NB4 (cell line): ENCODE data around the gene XCL1.
"Not testable (repeated sequence)": the region's sequence is repeated elsewhere in the genome, so short reads cannot be mapped to it uniquely, and the experiment has no call there.

Experiments
- DNase-seq: peaks from one replicate; pipeline ENCODE4 v3.0.0; 2010; ENCODE audit warnings: low read depth
- H3K4me3 ChIP-seq: one replicate; pipeline ENCODE4 v1.5.1; 2011; ENCODE audit warnings: mild to moderate bottlenecking, low read depth, low read length, moderate library complexity
- MYC ChIP-seq: IDR thresholded peaks from 2 replicates; pipeline ENCODE4 v1.6.1; 2011; ENCODE audit warnings: low read depth, low read length
- POLR2A ChIP-seq: IDR thresholded peaks from 2 replicates; pipeline ENCODE4 v1.6.1; 2011; ENCODE audit warnings: mild to moderate bottlenecking; ENCODE audit not compliant: insufficient read length; ENCODE audit errors: extremely low read depth
- TF ChIP-seq, protein P1 (sequence below): IDR thresholded peaks from one replicate; pipeline ENCODE4 v1.5.1; 2012; ENCODE audit warnings: low read depth, low read length
- TF ChIP-seq, protein P2 (sequence below): IDR thresholded peaks from 2 replicates; pipeline ENCODE4 v1.6.1; 2011; ENCODE audit warnings: low read depth, low read length

Gene XCL1

DNA sequence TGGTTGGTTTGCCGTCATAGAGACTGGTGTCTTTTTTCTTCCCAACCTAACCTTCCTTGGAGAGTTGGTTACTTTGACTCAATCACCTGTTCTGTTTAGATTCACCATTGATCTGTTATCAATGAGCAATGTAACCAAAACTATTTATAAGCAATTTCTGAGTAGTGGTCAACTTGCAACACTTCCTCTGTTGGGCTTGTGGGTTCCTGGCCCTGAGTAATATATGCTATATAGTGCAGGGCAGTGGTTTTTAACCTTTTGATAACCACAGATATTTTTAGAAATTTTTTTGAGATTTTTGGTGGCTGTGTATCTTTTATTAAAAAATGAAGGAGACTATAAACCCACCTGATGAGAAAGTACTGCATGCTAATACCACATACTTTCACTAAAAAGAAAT, 9.4 kb upstream of the XCL1 start:
- DNase-seq = peak; percentile 37
- TF ChIP-seq MYC (no peak), POLR2A (no peak)
- TF ChIP-seq, protein P1, sequence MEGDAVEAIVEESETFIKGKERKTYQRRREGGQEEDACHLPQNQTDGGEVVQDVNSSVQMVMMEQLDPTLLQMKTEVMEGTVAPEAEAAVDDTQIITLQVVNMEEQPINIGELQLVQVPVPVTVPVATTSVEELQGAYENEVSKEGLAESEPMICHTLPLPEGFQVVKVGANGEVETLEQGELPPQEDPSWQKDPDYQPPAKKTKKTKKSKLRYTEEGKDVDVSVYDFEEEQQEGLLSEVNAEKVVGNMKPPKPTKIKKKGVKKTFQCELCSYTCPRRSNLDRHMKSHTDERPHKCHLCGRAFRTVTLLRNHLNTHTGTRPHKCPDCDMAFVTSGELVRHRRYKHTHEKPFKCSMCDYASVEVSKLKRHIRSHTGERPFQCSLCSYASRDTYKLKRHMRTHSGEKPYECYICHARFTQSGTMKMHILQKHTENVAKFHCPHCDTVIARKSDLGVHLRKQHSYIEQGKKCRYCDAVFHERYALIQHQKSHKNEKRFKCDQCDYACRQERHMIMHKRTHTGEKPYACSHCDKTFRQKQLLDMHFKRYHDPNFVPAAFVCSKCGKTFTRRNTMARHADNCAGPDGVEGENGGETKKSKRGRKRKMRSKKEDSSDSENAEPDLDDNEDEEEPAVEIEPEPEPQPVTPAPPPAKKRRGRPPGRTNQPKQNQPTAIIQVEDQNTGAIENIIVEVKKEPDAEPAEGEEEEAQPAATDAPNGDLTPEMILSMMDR = no peak
- TF ChIP-seq, protein P2, sequence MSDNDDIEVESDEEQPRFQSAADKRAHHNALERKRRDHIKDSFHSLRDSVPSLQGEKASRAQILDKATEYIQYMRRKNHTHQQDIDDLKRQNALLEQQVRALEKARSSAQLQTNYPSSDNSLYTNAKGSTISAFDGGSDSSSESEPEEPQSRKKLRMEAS = no peak
- no peak overlapping the region for H3K4me3 ChIP-seq

DNA sequence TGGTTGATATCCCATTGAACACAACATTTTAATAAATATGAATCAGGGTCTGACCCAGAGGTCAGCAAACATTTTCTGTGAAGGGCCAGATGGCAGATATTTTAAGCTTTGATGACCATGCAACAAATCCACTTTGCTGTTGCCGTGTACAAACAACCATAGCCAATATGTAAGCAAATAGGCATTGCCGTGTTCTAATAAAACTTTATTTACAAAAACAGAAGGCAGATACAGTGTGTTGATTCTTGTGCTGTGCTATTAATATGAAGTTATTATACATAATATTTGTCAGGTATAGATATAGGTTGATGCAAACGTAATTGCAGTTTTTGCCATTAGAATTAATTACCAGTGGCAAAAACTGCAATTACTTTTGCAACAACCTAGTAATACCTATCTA, 8.8 kb upstream of the XCL1 start:
- no peak overlapping the region for H3K4me3 ChIP-seq
- no peak for DNase-seq
- TF ChIP-seq POLR2A (no peak), MYC (no peak)
- TF ChIP-seq, protein P1 = no peak
- TF ChIP-seq, protein P2 = no peak

DNA sequence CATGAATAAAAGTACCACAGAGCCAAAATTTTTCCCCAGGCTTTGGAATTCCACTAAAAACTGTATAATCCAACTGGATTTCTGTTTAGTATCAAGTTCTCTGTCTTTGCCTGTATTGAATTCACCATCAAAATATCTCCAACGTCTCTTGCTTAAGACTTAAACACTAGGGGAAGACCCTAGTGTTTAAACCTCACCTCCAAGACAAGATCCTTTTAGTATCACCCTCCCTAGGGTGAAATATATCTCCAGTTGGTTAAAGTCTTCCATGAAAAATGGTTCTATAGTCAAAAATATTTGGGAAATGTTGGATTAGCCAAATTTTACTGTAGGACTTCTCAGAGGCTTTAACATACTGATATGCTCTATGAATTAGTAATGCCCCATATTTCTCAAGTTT, 8.1 kb upstream of the XCL1 start:
- no peak overlapping the region for H3K4me3 ChIP-seq
- DNase-seq = no peak
- TF ChIP-seq, protein P1 = no peak
- TF ChIP-seq POLR2A (no peak), MYC (no peak)
- TF ChIP-seq, protein P2 = no peak

DNA sequence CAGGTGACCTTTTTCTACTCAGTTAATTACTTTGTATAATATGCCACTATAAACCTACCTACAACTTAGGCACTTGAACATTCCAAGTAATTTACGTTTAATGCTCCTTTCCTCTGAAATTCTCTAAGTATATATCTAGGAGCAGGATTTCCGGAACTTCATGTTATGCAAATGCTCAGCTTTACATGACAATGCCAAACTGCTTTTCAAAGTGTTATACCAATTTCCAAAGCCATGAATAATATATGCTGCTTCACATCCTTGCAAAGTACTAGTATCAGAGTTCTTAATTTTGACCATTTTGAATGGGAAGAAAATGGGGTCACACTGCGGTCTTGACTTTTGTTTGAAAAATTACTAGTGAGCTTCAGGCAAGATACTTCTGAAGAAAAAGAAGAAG, 5.8 kb upstream of the XCL1 start:
- no peak overlapping the region for H3K4me3 ChIP-seq
- no peak for DNase-seq
- TF ChIP-seq POLR2A (no peak), MYC (no peak)
- TF ChIP-seq, protein P2 = no peak
- TF ChIP-seq, protein P1 = no peak

DNA sequence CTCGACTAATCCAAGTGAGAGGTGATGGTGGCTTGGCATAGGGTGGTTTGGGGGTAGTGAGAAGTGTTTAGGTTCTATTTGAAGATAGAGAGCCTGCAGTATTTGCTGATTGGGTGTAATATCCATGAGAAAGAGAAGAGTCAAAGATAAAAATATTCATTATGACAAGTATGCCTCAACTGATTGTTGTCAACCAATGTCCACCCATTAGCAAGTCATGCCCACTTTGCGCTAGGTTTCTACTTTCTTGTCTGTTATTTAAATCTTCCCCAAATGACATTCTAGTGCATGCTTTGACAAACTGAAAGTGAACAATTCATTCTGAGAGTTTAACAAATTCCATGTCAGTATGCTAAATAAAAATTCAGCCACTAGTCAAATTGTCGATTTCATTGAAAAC, 3.8 kb upstream of the XCL1 start:
- no peak for DNase-seq
- TF ChIP-seq, protein P1 = no peak
- H3K4me3 ChIP-seq = no peak overlapping the region

DNA sequence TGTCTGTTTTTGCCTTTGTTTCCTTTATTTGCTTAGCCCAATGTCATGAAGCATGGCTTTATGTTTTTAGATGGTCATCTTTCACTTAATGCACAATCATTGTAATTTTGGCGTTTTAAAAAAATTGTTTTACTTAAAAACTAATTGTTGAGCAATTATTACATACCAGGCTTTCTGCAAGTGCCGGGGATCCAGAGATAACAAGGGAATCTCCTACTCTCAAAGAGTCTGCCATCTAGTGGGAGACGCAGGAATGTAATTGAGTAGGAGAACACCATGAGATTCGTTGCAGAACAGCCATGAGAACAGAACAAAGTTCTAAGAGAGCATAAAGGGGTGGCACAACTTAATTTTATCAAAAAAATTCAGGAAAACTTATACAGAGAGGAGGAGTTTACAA, 2.2 kb upstream of the XCL1 start:
- peak; percentile 52 for DNase-seq
- TF ChIP-seq, protein P1 = peak; percentile 30
- not testable (repeated sequence) for H3K4me3 ChIP-seq

DNA sequence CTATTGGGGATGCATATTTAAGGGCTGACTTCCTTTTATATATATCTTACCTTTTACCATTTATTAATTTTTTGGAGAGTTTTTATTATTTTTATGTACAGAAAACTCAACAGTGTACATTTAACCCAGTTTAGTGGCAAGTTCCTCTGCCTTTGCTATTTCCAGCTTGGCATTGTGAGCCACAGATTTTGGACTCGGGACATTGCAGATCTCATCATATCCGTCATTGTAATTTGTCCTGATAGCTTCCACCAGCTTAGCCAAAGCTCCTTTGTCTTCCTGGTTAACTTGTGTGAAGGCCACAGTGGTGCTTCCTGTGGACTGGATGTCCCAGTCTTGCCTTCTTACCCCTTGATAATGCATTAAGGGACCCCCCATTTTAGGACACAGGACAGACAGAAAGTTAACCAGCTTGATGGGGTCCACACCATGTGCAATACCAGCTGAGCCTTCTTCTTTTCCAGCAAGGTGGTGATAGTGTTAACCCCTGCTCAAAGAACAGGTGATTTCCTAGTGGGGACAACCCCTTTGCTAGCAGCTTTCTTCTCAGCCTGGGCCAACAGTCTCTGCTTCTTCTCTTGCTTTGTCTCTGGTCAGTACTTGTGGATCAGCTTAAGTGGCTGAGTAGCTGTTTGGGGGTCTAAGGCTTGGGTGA, 2.3 kb downstream of the XCL1 start:
- not testable (repeated sequence) for DNase-seq, H3K4me3 ChIP-seq

DNA sequence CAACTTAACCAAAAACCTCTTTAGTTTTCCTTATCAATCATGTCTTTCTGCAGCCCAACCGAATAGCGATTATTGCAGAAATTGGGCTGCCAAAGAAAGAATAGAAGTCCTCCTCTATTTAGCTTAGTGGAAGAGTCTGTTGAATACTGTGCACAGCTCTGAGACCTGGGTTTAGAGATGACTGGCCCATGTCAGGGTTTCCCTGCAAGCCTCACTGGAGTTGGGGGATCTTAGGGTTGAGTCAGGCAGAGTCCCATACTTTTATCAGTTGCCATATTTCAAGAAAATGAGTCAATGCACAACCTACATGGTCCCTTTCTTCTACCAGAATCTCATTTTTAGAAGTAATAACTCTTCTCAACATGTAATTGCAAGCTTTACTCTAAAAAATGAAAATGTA, 3.9 kb downstream of the XCL1 start:
- not testable (repeated sequence) for H3K4me3 ChIP-seq, DNase-seq

DNA sequence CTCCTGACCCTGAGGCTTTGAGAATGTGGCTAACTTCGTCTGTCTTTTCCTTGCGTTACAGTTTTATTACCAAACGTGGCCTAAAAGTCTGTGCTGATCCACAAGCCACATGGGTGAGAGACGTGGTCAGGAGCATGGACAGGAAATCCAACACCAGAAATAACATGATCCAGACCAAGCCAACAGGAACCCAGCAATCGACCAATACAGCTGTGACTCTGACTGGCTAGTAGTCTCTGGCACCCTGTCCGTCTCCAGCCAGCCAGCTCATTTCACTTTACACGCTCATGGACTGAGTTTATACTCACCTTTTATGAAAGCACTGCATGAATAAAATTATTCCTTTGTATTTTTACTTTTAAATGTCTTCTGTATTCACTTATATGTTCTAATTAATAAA, 4.6 kb downstream of the XCL1 start:
- not testable (repeated sequence) for H3K4me3 ChIP-seq, DNase-seq
